ENCODE data around the gene AQP7.

The AQP7 gene

GRCh38 chr9:33351547-33351946, 50.8 kb downstream of the AQP7 start:
- no peak overlapping the region for H3K4me2 ChIP-seq (ENCODE audit: low read depth, low read length)
- H3K9me2 ChIP-seq (replicated peaks; ENCODE audit: insufficient read depth, low read length), result no peaks in the 10 kb centered on the region

GRCh38 chr9:33350310-33350709, 52.1 kb downstream of the AQP7 start:
- no peaks in the 10 kb centered on the region for H3K9me2 ChIP-seq (replicated peaks; ENCODE audit: insufficient read depth, low read length)
- H3K9me3 ChIP-seq (replicated peaks; ENCODE audit: insufficient read depth, low read length), result no peaks in the 10 kb centered on the region
- H3K9ac ChIP-seq (ENCODE audit: low read length), result no peak overlapping the region
- H3K4me2 ChIP-seq (ENCODE audit: low read depth, low read length), result no peak overlapping the region
- DNase-seq, result no peak
- H4K20me1 ChIP-seq (ENCODE audit: insufficient read depth, low read length), result no peaks in the 10 kb centered on the region
- H3K79me2 ChIP-seq (ENCODE audit: low read length), result no peaks in the 10 kb centered on the region
- H3K4me1 ChIP-seq (ENCODE audit: low read length), result no peaks in the 10 kb centered on the region
- H3K27ac ChIP-seq (ENCODE audit: low read length), result no peak overlapping the region
- H2AFZ ChIP-seq (ENCODE audit: low read length), result no peak overlapping the region
- H3K4me3 ChIP-seq (ENCODE audit: low read length), result no peak overlapping the region
- TF ChIP-seq EZH2 (optimal IDR thresholded peaks at IDR 0.05; ENCODE audit: low read depth, low read length) (no peak), EZH2phosphoT487 (IDR thresholded peaks at IDR 0.05; ENCODE audit: low read length) (no peak), CTCF (IDR thresholded peaks at IDR 0.05; ENCODE audit: low read length) (no peak)
- no peaks in the 10 kb centered on the region for H3F3A ChIP-seq (ENCODE audit: insufficient read depth, low read length)
- no peaks in the 10 kb centered on the region for H3K27me3 ChIP-seq (replicated peaks; ENCODE audit: insufficient read depth, low read length)
- peaks cover 12% of the 10 kb centered on the region; the same call in 1 of the 2 replicates for H3K36me3 ChIP-seq (replicated peaks; ENCODE audit: insufficient read depth, low read length)

More at GRCh38 chr9:33351547-33351946, 50.8 kb downstream of the AQP7 start:
- no peak overlapping the region for H3K9ac ChIP-seq (ENCODE audit: low read length)
- peaks cover 6% of the 10 kb centered on the region for H3K36me3 ChIP-seq (replicated peaks; ENCODE audit: insufficient read depth, low read length)
- no peaks in the 10 kb centered on the region for H3K27me3 ChIP-seq (replicated peaks; ENCODE audit: insufficient read depth, low read length)
- DNase-seq, result no peak
- H3K4me1 ChIP-seq (ENCODE audit: low read length), result no peaks in the 10 kb centered on the region
- H3K4me3 ChIP-seq (ENCODE audit: low read length), result no peak overlapping the region
- H3K79me2 ChIP-seq (ENCODE audit: low read length), result no peaks in the 10 kb centered on the region
- H3K27ac ChIP-seq (ENCODE audit: low read length), result no peak overlapping the region
- no peaks in the 10 kb centered on the region for H4K20me1 ChIP-seq (ENCODE audit: insufficient read depth, low read length)
- H2AFZ ChIP-seq (ENCODE audit: low read length), result no peak overlapping the region
- H3K9me3 ChIP-seq (replicated peaks; ENCODE audit: insufficient read depth, low read length), result no peaks in the 10 kb centered on the region
- TF ChIP-seq CTCF (IDR thresholded peaks at IDR 0.05; ENCODE audit: low read length), result no peak
- TF ChIP-seq EZH2 (optimal IDR thresholded peaks at IDR 0.05; ENCODE audit: low read depth, low read length), result no peak
- TF ChIP-seq EZH2phosphoT487 (IDR thresholded peaks at IDR 0.05; ENCODE audit: low read length), result no peak
- H3F3A ChIP-seq (ENCODE audit: insufficient read depth, low read length), result no peaks in the 10 kb centered on the region

- Histone ChIP-seq H3K27me3 (replicated peaks; ENCODE audit: insufficient read depth, low read length) (no peaks in the 10 kb centered on the region), H3K4me1 (ENCODE audit: low read length) (no peaks in the 10 kb centered on the region), H3K9me3 (replicated peaks; ENCODE audit: insufficient read depth, low read length) (no peaks in the 10 kb centered on the region), H3K4me2 (ENCODE audit: low read depth, low read length) (no peak overlapping the region), H4K20me1 (ENCODE audit: insufficient read depth, low read length) (no peaks in the 10 kb centered on the region), H3F3A (ENCODE audit: insufficient read depth, low read length) (no peaks in the 10 kb centered on the region), H3K79me2 (ENCODE audit: low read length) (no peaks in the 10 kb centered on the region), H3K4me3 (ENCODE audit: low read length) (no peak overlapping the region), H3K36me3 (replicated peaks; ENCODE audit: insufficient read depth, low read length) (peaks cover 12% of the 10 kb centered on the region; the same call in 1 of the 2 replicates), H3K9me2 (replicated peaks; ENCODE audit: insufficient read depth, low read length) (no peaks in the 10 kb centered on the region), H2AFZ (ENCODE audit: low read length) (no peak overlapping the region), H3K9ac (ENCODE audit: low read length) (no peak overlapping the region), H3K27ac (ENCODE audit: low read length) (no peak overlapping the region)
- DNase-seq, result no peak
- TF ChIP-seq EZH2phosphoT487 (IDR thresholded peaks at IDR 0.05; ENCODE audit: low read length) (no peak), CTCF (IDR thresholded peaks at IDR 0.05; ENCODE audit: low read length) (no peak), EZH2 (optimal IDR thresholded peaks at IDR 0.05; ENCODE audit: low read depth, low read length) (no peak)
Measured at GRCh38 chr9:33349743-33350142, 52.6 kb downstream of the AQP7 start.
